Epithelial cell of esophagus (primary cell): ENCODE measurements around the gene RAB41.
"Not testable (repeated sequence)": the region's sequence is repeated elsewhere in the genome, so short reads cannot be mapped to it uniquely, and the experiment has no call there.

Source experiments
- DNase-seq: peaks from one replicate; pipeline ENCODE4 v3.0.0; 2010; ENCODE audit warnings: low read depth
- H3K4me3 ChIP-seq: 2 replicates; pipeline ENCODE4 v1.5.1; 2011; ENCODE audit warnings: mild to moderate bottlenecking, low read length, control low read depth
- CTCF ChIP-seq: IDR thresholded peaks from 2 replicates; pipeline ENCODE4 v1.5.1; 2011; ENCODE audit warnings: low read depth, mild to moderate bottlenecking, low read length, control low read depth, inconsistent platforms; ENCODE audit not compliant: insufficient read depth; ENCODE audit errors: missing control alignments

Gene RAB41

GRCh38 chrX:70262952-70263567 is 18.9 kb upstream of the RAB41 start:
- peak; percentile 75 for DNase-seq
- H3K4me3 ChIP-seq, result no peak overlapping the region
- TF ChIP-seq CTCF, result peak; percentile 82

GRCh38 chrX:70264784-70265183 is 17.2 kb upstream of the RAB41 start:
- TF ChIP-seq CTCF, result no peak
- DNase-seq, result no peak
- H3K4me3 ChIP-seq, result no peak overlapping the region

- DNase-seq, result no peak
- no peak for TF ChIP-seq CTCF
- H3K4me3 ChIP-seq, result no peak within 1 kb of the TSS
Measured at GRCh38 chrX:70268034-70268433, 13.9 kb upstream of the RAB41 start, which contains the start of gene ARR3. Gene ARR3, plus strand, starts transcription at chrX:70268334. Its CDS starts 1,052 bp downstream, at chrX:70269386.

GRCh38 chrX:70274029-70274428 is 7.9 kb upstream of the RAB41 start:
- DNase-seq, H3K4me3 ChIP-seq: not testable (repeated sequence)

- no peak overlapping the region for H3K4me3 ChIP-seq
- no peak for TF ChIP-seq CTCF
- DNase-seq, result no peak
Measured at GRCh38 chrX:70279081-70279480, 2.9 kb upstream of the RAB41 start.

GRCh38 chrX:70280573-70280972 is 1.4 kb upstream of the RAB41 start:
- no peak for DNase-seq
- no peak overlapping the region for H3K4me3 ChIP-seq
- no peak for TF ChIP-seq CTCF

- H3K4me3 ChIP-seq, result peak overlapping the region; percentile 77
- no peak for TF ChIP-seq CTCF
- peak; percentile 31 for DNase-seq
Measured at GRCh38 chrX:70289168-70289792, 7.3 kb downstream of the RAB41 start.
